Right atrium auricular region (tissue), 2 donors: ENCODE measurements around the gene TNFSF9. TPM values are rescaled to one million over a fixed set of nuclear protein-coding genes. Genes with fewer than 3 reads are reported as not detected.
"Not testable (repeated sequence)": the region's sequence is repeated elsewhere in the genome, so short reads cannot be mapped to it uniquely, and the experiment has no call there.

Source experiments
- DNase-seq: peaks from one replicate; pipeline ENCODE4 v3.0.0-alpha.2; 2019; ENCODE audit warnings: low spot score
- H3K27ac ChIP-seq, 2 donors: fragments of 200-600 bp; sonication (generic); 1 replicate in 1 of 2; 2 replicates in 1 of 2; pipeline ENCODE4 v1.5.1; 2016 to 2019
- H3K27me3 ChIP-seq, 2 donors: fragments of 200-600 bp; sonication (generic); one replicate each; pipeline versions ENCODE4 v1.5.1 to v1.6.0; 2017 to 2019
- H3K36me3 ChIP-seq: fragments of 200-600 bp; sonication (generic); one replicate; pipeline ENCODE4 v1.5.1; 2016
- H3K4me1 ChIP-seq, 2 donors: fragments of 200-600 bp; sonication (generic); one replicate each; pipeline versions ENCODE4 v1.5.1 to v1.6.0; 2017 to 2019
- H3K4me3 ChIP-seq, 2 donors: fragments of 200-600 bp; sonication (generic); 1 replicate in 1 of 2; 2 replicates in 1 of 2; pipeline ENCODE4 v1.5.1; 2017 to 2019; ENCODE audit warnings: mild to moderate bottlenecking in 1 of 2, moderate library complexity in 1 of 2
- H3K9me3 ChIP-seq, 2 donors: fragments of 200-600 bp; sonication (generic); one replicate each; pipeline ENCODE4 v1.5.1; 2019
- CTCF ChIP-seq, 2 donors: fragments of 200-600 bp; sonication (generic); IDR thresholded peaks; one replicate each; pipeline ENCODE4 v1.5.1; 2019; ENCODE audit warnings: antibody characterized with exemption in 2 of 2
- total RNA-seq, 2 donors: library from RNA; depleted of rRNA; stranded (reverse); fragments of >200 nt; gene quantifications; one replicate each; pipeline ENCODE4 v1.1.0, GENCODE V29; 2016

TNFSF9 gene
- total RNA-seq, 2 donors from 2014 or later = 0.43 TPM; not detected in 1

GRCh38 chr19:6577476-6578125 is 46.8 kb downstream of the TNFSF9 start:
- DNase-seq = no peak
- Histone ChIP-seq H3K27me3 (no peaks in the 10 kb centered on the region), H3K36me3 (no peaks in the 10 kb centered on the region), H3K9me3 (no peaks in the 10 kb centered on the region), H3K4me3 (no peak overlapping the region), H3K4me1 (no peaks in the 10 kb centered on the region), H3K27ac (no peak overlapping the region)
- no peak for TF ChIP-seq CTCF (IDR thresholded peaks at IDR 0.05)

GRCh38 chr19:6579450-6580178 is 48.8 kb downstream of the TNFSF9 start:
- DNase-seq = no peak
- Histone ChIP-seq H3K4me1 (no peaks in the 10 kb centered on the region), H3K27me3 (no peaks in the 10 kb centered on the region), H3K36me3 (no peaks in the 10 kb centered on the region), H3K4me3 (no peak overlapping the region), H3K9me3 (no peaks in the 10 kb centered on the region), H3K27ac (no peak overlapping the region)
- no peak for TF ChIP-seq CTCF (IDR thresholded peaks at IDR 0.05)

DNA sequence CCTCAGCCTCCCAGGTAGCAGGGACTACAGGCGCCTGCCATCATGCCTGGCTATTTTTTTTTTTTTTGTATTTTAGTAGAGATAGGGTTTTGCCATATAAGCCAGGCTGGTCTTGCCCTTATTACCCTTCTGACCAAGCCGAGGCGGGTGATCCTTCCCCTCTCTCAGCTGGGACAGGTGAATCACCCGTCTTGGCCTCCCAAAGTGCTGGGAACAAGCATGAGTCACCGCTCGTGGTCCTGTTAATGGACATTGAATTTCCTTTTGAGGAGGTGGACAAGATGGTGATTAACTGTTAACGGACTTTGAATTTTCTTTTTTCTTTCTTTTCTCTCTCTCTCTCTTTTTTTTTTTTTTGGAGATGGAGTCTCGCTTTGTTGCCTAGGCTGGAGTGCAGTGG is 49.5 kb downstream of the TNFSF9 start:
- Histone ChIP-seq H3K4me3 (no peak overlapping the region), H3K27ac (no peak overlapping the region), H3K9me3 (no peaks in the 10 kb centered on the region), H3K4me1 (no peaks in the 10 kb centered on the region), H3K36me3 (no peaks in the 10 kb centered on the region), H3K27me3 (no peaks in the 10 kb centered on the region)
- TF ChIP-seq CTCF (IDR thresholded peaks at IDR 0.05) = no peak
- no peak for DNase-seq

DNA sequence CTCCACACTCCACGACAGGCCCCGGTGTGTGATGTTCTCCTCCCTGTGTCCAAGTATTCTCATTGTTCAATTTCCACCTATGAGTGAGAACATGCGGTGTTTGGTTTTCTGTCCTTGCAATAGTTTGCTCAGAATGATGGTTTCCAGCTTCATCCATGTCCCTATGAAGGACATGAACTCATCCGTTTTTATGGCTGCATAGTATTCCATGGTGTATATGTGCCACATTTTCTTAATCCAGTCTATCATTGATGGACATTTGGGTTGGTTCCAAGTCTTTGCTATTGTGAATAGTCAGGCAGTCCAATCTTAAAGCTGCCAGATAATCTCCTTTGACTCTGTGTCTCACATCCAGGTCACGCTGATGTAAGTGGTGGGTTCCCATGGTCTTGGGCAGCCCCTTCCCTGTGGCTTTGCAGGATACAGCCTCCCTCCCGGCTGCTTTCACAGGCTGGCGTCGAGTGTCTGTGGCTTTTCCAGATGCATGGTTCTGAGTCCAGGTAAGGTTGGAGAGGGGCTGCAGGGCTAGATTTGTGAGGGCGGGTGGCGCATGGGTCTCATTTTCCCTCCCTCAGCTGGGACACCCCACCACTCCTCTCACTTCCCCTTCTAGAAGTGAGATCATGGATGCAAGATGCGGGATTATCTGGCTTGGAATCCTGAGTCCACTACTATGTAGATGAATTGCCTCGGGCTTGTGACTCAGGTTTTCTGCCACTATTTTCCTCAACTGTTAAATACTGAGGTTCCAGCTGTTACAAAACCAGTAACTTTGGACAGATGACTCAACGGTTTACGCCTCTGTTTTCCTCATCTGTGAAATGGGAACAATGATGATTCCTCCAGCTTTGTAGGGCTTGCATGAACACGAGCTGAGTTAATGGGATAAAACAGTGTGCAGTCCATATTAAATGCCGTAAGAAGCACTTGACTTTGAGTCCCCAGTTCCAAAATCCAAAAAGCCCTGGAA is 52.0 kb downstream of the TNFSF9 start:
- H3K36me3 ChIP-seq, H3K27ac ChIP-seq, DNase-seq, H3K4me3 ChIP-seq, H3K27me3 ChIP-seq, H3K9me3 ChIP-seq: not testable (repeated sequence)
- peaks cover 0 to 11% of the 10 kb centered on the region in 2 donors for H3K4me1 ChIP-seq

Other genes starting within 250 kb of the TNFSF9 start
- gene ACER1, start 197.4 kb upstream of the TNFSF9 start, total RNA-seq = under 1 TPM in 1 of 2 donors, not detected in 1; 0.24 TPM
- gene CLPP, start 169.5 kb upstream of the TNFSF9 start, total RNA-seq = 100 to 1,000 TPM in 1 of 2 donors, 10 to 100 TPM in 1; 83.7 to 104 TPM
- 10 to 100 TPM; 71.7 to 93.7 TPM for gene ALKBH7, start 158.2 kb upstream of the TNFSF9 start, total RNA-seq
- under 1 TPM; 0.82 to 0.98 TPM for gene PSPN, start 155.1 kb upstream of the TNFSF9 start, total RNA-seq
- 10 to 100 TPM; 23.7 to 33.0 TPM for gene GTF2F1, start 137.9 kb upstream of the TNFSF9 start, total RNA-seq
- gene KHSRP, start 106.2 kb upstream of the TNFSF9 start, total RNA-seq = 10 to 100 TPM; 55.3 to 95.7 TPM
- not detected for gene SLC25A41, start 97.3 kb upstream of the TNFSF9 start, total RNA-seq
- gene SLC25A23, start 71.2 kb upstream of the TNFSF9 start, total RNA-seq = 100 to 1,000 TPM in 1 of 2 donors, 10 to 100 TPM in 1; 88.7 to 103 TPM
- gene CRB3, start 66.8 kb upstream of the TNFSF9 start, total RNA-seq = 1 to 10 TPM in 1 of 2 donors, under 1 TPM in 1; 0.33 to 2.5 TPM
- gene DENND1C, start 49.2 kb upstream of the TNFSF9 start, total RNA-seq = under 1 TPM; 0.30 to 0.75 TPM
- 1 to 10 TPM in 1 of 2 donors, under 1 TPM in 1; 0.83 to 2.3 TPM for gene TUBB4A, start 28.7 kb upstream of the TNFSF9 start, total RNA-seq
- not detected for gene CD70, start 60.1 kb downstream of the TNFSF9 start, total RNA-seq
- gene TNFSF14, start 139.1 kb downstream of the TNFSF9 start, total RNA-seq = 1 to 10 TPM in 1 of 2 donors, under 1 TPM in 1; 0.63 to 1.3 TPM
- gene C3, start 189.6 kb downstream of the TNFSF9 start, total RNA-seq = 1,000 to 10,000 TPM in 1 of 2 donors, 100 to 1,000 TPM in 1; 419 to 1,709 TPM
- 10 to 100 TPM; 40.3 to 41.3 TPM for gene GPR108, start 206.6 kb downstream of the TNFSF9 start, total RNA-seq
- gene TRIP10, start 208.7 kb downstream of the TNFSF9 start, total RNA-seq = 10 to 100 TPM; 39.6 to 65.3 TPM
- not detected for gene SH2D3A, start 236.4 kb downstream of the TNFSF9 start, total RNA-seq
- 1 to 10 TPM in 1 of 2 donors, under 1 TPM in 1; 0.52 to 1.4 TPM for gene VAV1, start 241.7 kb downstream of the TNFSF9 start, total RNA-seq